Spleen (tissue), 7 donors: ENCODE measurements around the gene SMCR8.

ENCODE experiments used
- CTCF ChIP-seq, 11 experiments: fragments of 200-600 bp in 7 of 11; fragments of 450-650 bp in 4 of 11; sonication (generic) in 4 of 11; IDR thresholded peaks in 8 of 11; conservative IDR thresholded peaks in 3 of 11; 1 replicate in 7 of 11; 2 replicates in 4 of 11; pipeline versions ENCODE4 v1.4.0 to v1.8.0; 2016 to 2021; ENCODE audit warnings: antibody characterized with exemption in 11 of 11, inconsistent platforms in 4 of 11, mild to moderate bottlenecking in 1 of 11
- POLR2A ChIP-seq, 3 donors: fragments of 450-650 bp; IDR thresholded peaks; one replicate each; pipeline ENCODE4 v1.5.1; 2017; ENCODE audit warnings: antibody characterized with exemption in 3 of 3, mild to moderate bottlenecking in 1 of 3
- donor health status: DM: no; HTN: no; CAD: no; lungs with moderate emphysema.
- donor health status: DM: no; HTN: no; CAD: no.
- donor health status: DM: no; HTN: no; CAD: no.

- no peak for TF ChIP-seq CTCF (IDR thresholded peaks at IDR 0.05 in 8 of 11, conservative IDR thresholded peaks at IDR 0.05 in 3 of 11)
- no peak for TF ChIP-seq POLR2A (IDR thresholded peaks at IDR 0.05)
These were observed 10.9 kb downstream of the SMCR8 start for GRCh38 chr17:18326039-18326438.
